B cell (primary cell): ENCODE measurements around the gene ARHGAP9.

Experiments
- EZH2 ChIP-seq: IDR thresholded peaks from 2 replicates; pipeline ENCODE4 v1.6.1; 2012; ENCODE audit warnings: borderline replicate concordance, low read depth, mild to moderate bottlenecking, moderate library complexity, low read length; ENCODE audit not compliant: insufficient read depth, poor library complexity, severe bottlenecking
- TF ChIP-seq, protein P1 (sequence below): fragments of 200-600 bp; IDR thresholded peaks from one replicate; pipeline ENCODE4 v1.8.0; 2022; ENCODE audit warnings: antibody characterized with exemption, mild to moderate bottlenecking

DNA sequence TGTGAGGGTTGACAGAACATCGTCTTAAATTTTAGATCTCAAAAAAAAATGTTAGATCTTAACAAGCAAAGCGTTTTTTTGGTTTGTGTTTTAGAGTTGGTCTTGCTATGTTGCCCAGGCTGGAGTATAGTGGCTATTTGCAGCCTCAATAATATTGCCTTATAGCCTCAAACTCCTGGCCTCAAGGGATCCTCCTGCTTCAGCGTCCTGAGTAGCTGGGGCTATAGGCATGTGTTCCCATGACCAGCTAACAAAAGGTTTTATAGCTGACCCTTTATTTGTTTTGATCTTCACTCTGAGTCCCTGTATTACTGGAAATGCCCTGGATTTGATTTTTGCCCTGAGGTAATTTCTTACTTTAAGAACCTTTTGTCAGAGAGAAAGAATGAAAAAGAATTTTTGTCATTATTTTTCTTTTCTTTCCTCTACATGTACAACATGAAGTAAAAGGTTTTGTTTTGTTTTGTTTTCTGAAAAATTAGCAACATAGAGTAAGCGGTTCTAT, 39.9 kb downstream of the ARHGAP9 start:
- TF ChIP-seq, protein P1, sequence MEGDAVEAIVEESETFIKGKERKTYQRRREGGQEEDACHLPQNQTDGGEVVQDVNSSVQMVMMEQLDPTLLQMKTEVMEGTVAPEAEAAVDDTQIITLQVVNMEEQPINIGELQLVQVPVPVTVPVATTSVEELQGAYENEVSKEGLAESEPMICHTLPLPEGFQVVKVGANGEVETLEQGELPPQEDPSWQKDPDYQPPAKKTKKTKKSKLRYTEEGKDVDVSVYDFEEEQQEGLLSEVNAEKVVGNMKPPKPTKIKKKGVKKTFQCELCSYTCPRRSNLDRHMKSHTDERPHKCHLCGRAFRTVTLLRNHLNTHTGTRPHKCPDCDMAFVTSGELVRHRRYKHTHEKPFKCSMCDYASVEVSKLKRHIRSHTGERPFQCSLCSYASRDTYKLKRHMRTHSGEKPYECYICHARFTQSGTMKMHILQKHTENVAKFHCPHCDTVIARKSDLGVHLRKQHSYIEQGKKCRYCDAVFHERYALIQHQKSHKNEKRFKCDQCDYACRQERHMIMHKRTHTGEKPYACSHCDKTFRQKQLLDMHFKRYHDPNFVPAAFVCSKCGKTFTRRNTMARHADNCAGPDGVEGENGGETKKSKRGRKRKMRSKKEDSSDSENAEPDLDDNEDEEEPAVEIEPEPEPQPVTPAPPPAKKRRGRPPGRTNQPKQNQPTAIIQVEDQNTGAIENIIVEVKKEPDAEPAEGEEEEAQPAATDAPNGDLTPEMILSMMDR: no peak
- TF ChIP-seq EZH2: no peak
